Measurements from ENCODE around the gene CDT1. TPM values are rescaled to one million over a fixed set of nuclear protein-coding genes. Genes with fewer than 3 reads are reported as not detected.

Gene CDT1
- total and polyA plus RNA-seq, 2 donors (not counting 1 experiment from before 2014, with no cell fraction given) = 1.3 to 3.6 TPM

DNA sequence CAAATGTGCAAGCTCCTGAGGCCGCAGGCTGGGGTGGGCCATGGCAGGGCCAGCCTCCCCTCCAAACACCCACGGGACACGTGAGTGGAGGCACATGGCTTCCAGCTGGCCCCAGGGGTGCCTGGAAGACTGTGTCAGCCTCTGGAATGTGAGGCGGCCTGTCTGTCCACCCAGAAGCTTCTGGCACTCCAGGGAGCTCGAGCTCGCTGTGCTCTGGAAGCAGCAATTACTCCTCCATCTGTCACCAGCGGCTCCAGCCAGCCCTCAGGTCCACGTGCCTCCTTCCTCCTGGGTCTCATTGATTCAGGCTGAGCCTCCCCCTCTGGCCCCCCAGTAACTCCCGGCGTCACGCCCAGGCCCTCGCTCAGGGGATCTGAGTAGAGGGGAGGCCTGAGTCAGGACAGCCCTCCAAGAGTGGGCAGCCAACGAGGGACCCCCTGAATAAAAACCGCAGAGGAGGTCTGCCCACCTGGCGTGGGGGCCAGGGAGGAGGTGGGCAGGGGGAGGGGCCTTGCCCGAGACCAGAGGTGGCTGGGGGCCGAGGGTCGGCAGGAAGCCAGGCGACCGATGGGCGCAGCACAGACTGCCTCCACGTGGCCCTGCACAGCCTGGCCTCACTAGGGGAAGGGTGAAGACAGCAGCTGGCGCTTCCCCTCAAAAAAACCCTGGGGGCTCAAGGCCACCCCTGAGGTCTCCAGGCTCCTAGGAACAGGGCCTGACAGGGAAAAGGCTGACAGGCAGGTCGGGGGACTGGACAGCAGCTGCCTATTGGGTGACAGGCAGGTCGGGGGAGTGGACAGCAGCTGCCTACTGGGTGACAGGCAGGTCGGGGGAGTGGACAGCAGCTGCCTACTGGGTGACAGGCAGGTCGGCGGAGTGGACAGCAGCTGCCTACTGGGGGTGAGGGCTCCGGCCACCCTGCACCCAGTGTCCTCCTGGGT lies 30.4 kb upstream of the CDT1 start:
- Histone ChIP-seq H3K9ac (ENCODE audit: insufficient read depth, low read length) (peak overlapping the region; percentile 58), H3K4me2 (ENCODE audit: extremely low read depth, insufficient read depth, low read length) (peak overlapping the region; percentile 75), H3K9me3 (ENCODE audit: control insufficient read depth, insufficient read depth, low read depth, low read length) (no peaks in the 10 kb centered on the region), H2AFZ (ENCODE audit: low read length) (no peak overlapping the region), H3K36me3 (ENCODE audit: control insufficient read depth, insufficient read depth, low read length) (peaks cover 3% of the 10 kb centered on the region), H3K4me1 (ENCODE audit: control insufficient read depth, extremely low read depth, insufficient read depth, low read length) (peaks cover 49% of the 10 kb centered on the region), H3K79me2 (ENCODE audit: control insufficient read depth, insufficient read depth, low read length) (peaks cover 86% of the 10 kb centered on the region), H4K20me1 (ENCODE audit: control insufficient read depth, extremely low read depth, insufficient read depth, low read length) (no peaks in the 10 kb centered on the region), H3K27ac (ENCODE audit: insufficient read depth, low read length) (peak overlapping the region; percentile 89), H3K27me3 (ENCODE audit: control insufficient read depth, insufficient read depth, low read length) (no peaks in the 10 kb centered on the region), H3K4me3 (replicated peaks in 1 of 4; ENCODE audit: control extremely low read depth in 1 of 4, insufficient read depth in 1 of 4, low read depth in 3 of 4, low read length in 4 of 4) (peak overlapping the region; percentile 41 to 55 (median 44))
- no peak for TF ChIP-seq EZH2 (IDR thresholded peaks at IDR 0.05; ENCODE audit: low read length, missing control alignments)
- TF ChIP-seq, protein P1, sequence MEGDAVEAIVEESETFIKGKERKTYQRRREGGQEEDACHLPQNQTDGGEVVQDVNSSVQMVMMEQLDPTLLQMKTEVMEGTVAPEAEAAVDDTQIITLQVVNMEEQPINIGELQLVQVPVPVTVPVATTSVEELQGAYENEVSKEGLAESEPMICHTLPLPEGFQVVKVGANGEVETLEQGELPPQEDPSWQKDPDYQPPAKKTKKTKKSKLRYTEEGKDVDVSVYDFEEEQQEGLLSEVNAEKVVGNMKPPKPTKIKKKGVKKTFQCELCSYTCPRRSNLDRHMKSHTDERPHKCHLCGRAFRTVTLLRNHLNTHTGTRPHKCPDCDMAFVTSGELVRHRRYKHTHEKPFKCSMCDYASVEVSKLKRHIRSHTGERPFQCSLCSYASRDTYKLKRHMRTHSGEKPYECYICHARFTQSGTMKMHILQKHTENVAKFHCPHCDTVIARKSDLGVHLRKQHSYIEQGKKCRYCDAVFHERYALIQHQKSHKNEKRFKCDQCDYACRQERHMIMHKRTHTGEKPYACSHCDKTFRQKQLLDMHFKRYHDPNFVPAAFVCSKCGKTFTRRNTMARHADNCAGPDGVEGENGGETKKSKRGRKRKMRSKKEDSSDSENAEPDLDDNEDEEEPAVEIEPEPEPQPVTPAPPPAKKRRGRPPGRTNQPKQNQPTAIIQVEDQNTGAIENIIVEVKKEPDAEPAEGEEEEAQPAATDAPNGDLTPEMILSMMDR (conservative IDR thresholded peaks at IDR 0.05 in 1 of 2, IDR thresholded peaks at IDR 0.05 in 1 of 2; ENCODE audit: low read depth in 1 of 2, low read length in 2 of 2) = no peak
- DNase-seq (ENCODE audit: low read depth in 2 of 2) = peak; percentile 95 to 97

DNA sequence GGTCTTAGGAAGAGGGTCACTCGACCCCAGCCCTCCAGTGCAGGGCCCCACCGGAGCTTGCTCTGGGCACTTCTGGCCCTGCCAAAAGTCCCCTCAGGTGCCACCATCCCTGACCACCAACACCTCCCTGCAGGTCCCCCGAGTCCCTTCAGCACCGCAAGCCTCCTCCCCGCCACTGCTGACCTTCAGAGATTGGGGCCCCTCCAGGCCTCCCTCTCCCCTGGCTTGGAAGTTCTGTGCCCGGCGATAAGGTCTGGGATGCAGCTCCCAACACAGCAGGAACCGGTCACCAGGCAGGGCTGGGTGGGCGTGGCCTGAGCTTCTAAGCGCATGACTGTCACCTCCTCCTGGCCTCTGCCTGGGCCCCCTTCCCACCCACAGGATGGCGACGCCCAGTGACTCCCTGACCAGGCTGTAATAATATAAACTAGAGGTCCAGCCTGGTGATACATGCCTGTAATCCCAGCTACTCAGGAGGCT lies 29.7 kb upstream of the CDT1 start:
- Histone ChIP-seq H3K4me1 (ENCODE audit: control insufficient read depth, extremely low read depth, insufficient read depth, low read length) (peaks cover 43% of the 10 kb centered on the region), H3K4me2 (ENCODE audit: extremely low read depth, insufficient read depth, low read length) (peak overlapping the region; percentile 75), H3K9ac (ENCODE audit: insufficient read depth, low read length) (peak overlapping the region; percentile 58), H3K79me2 (ENCODE audit: control insufficient read depth, insufficient read depth, low read length) (peaks cover 86% of the 10 kb centered on the region), H3K27ac (ENCODE audit: insufficient read depth, low read length) (peak overlapping the region; percentile 89), H2AFZ (ENCODE audit: low read length) (no peak overlapping the region), H3K36me3 (ENCODE audit: control insufficient read depth, insufficient read depth, low read length) (peaks cover 3% of the 10 kb centered on the region), H4K20me1 (ENCODE audit: control insufficient read depth, extremely low read depth, insufficient read depth, low read length) (no peaks in the 10 kb centered on the region), H3K4me3 (replicated peaks in 1 of 4; ENCODE audit: control extremely low read depth in 1 of 4, insufficient read depth in 1 of 4, low read depth in 3 of 4, low read length in 4 of 4) (peak overlapping the region; percentile 41 to 55 (median 44)), H3K27me3 (ENCODE audit: control insufficient read depth, insufficient read depth, low read length) (no peaks in the 10 kb centered on the region), H3K9me3 (ENCODE audit: control insufficient read depth, insufficient read depth, low read depth, low read length) (no peaks in the 10 kb centered on the region)
- peak; percentile 72 to 98 for DNase-seq (ENCODE audit: low read depth in 2 of 2)
- TF ChIP-seq, protein P1 (conservative IDR thresholded peaks at IDR 0.05 in 1 of 2, IDR thresholded peaks at IDR 0.05 in 1 of 2; ENCODE audit: low read depth in 1 of 2, low read length in 2 of 2) = no peak

DNA sequence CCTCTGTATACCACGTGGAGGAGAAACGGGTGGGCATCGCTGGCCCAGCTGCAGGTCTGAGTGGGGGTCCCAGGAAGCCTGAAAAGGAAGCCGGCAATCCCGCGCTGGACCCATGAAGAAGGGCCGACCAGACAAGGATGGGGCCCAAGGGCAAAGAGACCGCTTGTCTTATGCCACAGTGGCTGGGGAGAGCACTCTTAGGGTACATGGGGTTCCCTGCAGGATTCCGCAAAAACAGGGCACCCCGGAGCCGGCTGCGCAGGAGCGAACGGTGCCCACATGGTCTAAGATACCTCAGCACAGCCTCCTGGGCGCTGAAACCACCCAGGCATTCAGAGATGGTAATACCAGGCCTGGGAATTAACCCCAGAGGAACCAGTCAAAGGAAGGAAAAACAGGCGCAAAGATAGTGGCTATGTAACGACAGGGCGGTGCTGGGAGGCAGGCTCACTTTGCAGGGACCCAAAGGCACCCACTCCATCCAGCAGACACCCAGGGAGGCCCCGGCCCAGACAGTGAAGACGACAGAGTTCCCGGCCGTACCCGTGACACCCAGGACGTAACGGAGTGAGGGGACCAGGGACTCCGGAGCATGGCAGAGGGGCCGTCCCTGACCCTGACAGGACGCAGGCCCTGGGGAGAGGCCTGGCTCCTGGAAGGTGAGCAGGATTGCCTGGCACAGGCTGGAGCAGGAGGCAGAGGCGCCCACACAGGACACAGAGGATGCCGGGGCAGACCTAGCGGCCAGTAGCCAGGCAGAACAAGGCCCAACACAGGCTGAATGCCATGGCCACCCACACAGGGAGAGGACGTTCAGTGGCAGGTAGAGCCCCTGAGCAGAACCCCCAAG lies 28.8 kb upstream of the CDT1 start:
- no peak overlapping the region for H3K4me2 ChIP-seq (ENCODE audit: extremely low read depth, insufficient read depth, low read length)
- no peak overlapping the region for H2AFZ ChIP-seq (ENCODE audit: low read length)
- peaks cover 86% of the 10 kb centered on the region for H3K79me2 ChIP-seq (ENCODE audit: control insufficient read depth, insufficient read depth, low read length)
- H3K4me1 ChIP-seq (ENCODE audit: control insufficient read depth, extremely low read depth, insufficient read depth, low read length) = peaks cover 45% of the 10 kb centered on the region
- peaks cover 3% of the 10 kb centered on the region for H3K36me3 ChIP-seq (ENCODE audit: control insufficient read depth, insufficient read depth, low read length)
- H3K9me3 ChIP-seq (ENCODE audit: control insufficient read depth, insufficient read depth, low read depth, low read length) = no peaks in the 10 kb centered on the region
- no peak for DNase-seq (ENCODE audit: low read depth in 2 of 2)
- no peaks in the 10 kb centered on the region for H3K27me3 ChIP-seq (ENCODE audit: control insufficient read depth, insufficient read depth, low read length)
- H4K20me1 ChIP-seq (ENCODE audit: control insufficient read depth, extremely low read depth, insufficient read depth, low read length) = no peaks in the 10 kb centered on the region
- no peak overlapping the region for H3K9ac ChIP-seq (ENCODE audit: insufficient read depth, low read length)
- TF ChIP-seq, protein P1 (conservative IDR thresholded peaks at IDR 0.05 in 1 of 2, IDR thresholded peaks at IDR 0.05 in 1 of 2; ENCODE audit: low read depth in 1 of 2, low read length in 2 of 2) = no peak
- no peak for TF ChIP-seq EZH2 (IDR thresholded peaks at IDR 0.05; ENCODE audit: low read length, missing control alignments)
- no peak overlapping the region for H3K4me3 ChIP-seq (replicated peaks in 1 of 4; ENCODE audit: control extremely low read depth in 1 of 4, insufficient read depth in 1 of 4, low read depth in 3 of 4, low read length in 4 of 4)
- peak overlapping the region; percentile 89 for H3K27ac ChIP-seq (ENCODE audit: insufficient read depth, low read length)
